Naive B cell (primary cell): Measurements from ENCODE around the gene VSIG8. TPM values are rescaled to one million over a fixed set of nuclear protein-coding genes. Genes with fewer than 3 reads are reported as not detected.

Source experiments
- ATAC-seq, 2 donors: fragments of 150-1000 bp; cut with Tn5 transposase; 2 replicates each; pipeline ENCODE4 v1.10.0; 2021; ENCODE audit warnings: low read depth in 2 of 2, mild to moderate bottlenecking in 2 of 2, moderate library complexity in 2 of 2
- DNase-seq: peaks from one replicate; pipeline ENCODE4 v3.0.0; 2022
- H3K27ac Mint-ChIP-seq, 6 donors: one replicate each; pipeline ENCODE4 v1.8.0; 2020 to 2022; ENCODE audit warnings: mild to moderate bottlenecking in 6 of 6, mixed read lengths in 6 of 6, moderate library complexity in 5 of 6, inconsistent platforms in 2 of 6
- H3K27me3 Mint-ChIP-seq, 3 donors: one replicate each; pipeline ENCODE4 v1.8.0; 2021 to 2022; ENCODE audit warnings: mixed read lengths in 3 of 3, mild to moderate bottlenecking in 1 of 3
- H3K36me3 Mint-ChIP-seq, 2 donors: one replicate each; pipeline ENCODE4 v1.8.0; 2020 to 2022; ENCODE audit warnings: mixed read lengths in 2 of 2, inconsistent platforms in 1 of 2, mild to moderate bottlenecking in 1 of 2
- H3K4me1 Mint-ChIP-seq, 3 donors: one replicate each; pipeline ENCODE4 v1.8.0; 2020 to 2022; ENCODE audit warnings: mixed read lengths in 3 of 3, inconsistent platforms in 1 of 3, mild to moderate bottlenecking in 1 of 3, moderate library complexity in 1 of 3
- H3K4me3 Mint-ChIP-seq, 8 donors: one replicate each; pipeline ENCODE4 v1.8.0; 2020 to 2022; ENCODE audit warnings: mild to moderate bottlenecking in 8 of 8, mixed read lengths in 8 of 8, moderate library complexity in 8 of 8, inconsistent platforms in 2 of 8
- H3K9me3 Mint-ChIP-seq, 7 donors: one replicate each; pipeline ENCODE4 v1.8.0; 2020 to 2022; ENCODE audit warnings: mixed read lengths in 7 of 7, mild to moderate bottlenecking in 5 of 7, inconsistent platforms in 2 of 7, moderate library complexity in 1 of 7
- polyA plus RNA-seq, 6 donors: library from polyadenylated mRNA; unstranded; fragments of 300-500 nt; fragmentation: Illumina TruSeq; gene quantifications; one replicate each; pipeline ENCODE4 v1.2.3, GENCODE V29; 2021; ENCODE audit warnings: low read depth in 6 of 6

The VSIG8 gene
- polyA plus RNA-seq, 6 donors from 2014 or later = not detected

DNA sequence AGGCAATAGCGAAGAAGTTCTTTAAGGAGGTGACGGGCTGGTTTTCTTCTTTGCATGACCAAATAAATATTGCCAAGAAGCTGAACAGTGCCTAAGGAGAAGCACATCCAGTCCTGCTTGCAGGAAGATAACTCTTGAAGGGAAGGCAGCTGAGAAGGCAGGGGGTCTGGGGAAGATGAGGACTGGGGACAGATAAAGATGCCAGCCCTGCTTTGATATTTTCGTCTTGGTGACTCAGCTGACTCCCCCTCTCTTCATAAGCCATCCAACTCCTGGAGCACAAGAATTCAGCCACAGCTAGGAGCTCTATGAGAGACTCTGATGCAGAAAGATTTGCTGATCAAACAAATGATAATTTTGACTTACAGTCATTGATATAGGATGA is 34.1 kb upstream of the VSIG8 start:
- H3K4me3 Mint-ChIP-seq = no peak overlapping the region

DNA sequence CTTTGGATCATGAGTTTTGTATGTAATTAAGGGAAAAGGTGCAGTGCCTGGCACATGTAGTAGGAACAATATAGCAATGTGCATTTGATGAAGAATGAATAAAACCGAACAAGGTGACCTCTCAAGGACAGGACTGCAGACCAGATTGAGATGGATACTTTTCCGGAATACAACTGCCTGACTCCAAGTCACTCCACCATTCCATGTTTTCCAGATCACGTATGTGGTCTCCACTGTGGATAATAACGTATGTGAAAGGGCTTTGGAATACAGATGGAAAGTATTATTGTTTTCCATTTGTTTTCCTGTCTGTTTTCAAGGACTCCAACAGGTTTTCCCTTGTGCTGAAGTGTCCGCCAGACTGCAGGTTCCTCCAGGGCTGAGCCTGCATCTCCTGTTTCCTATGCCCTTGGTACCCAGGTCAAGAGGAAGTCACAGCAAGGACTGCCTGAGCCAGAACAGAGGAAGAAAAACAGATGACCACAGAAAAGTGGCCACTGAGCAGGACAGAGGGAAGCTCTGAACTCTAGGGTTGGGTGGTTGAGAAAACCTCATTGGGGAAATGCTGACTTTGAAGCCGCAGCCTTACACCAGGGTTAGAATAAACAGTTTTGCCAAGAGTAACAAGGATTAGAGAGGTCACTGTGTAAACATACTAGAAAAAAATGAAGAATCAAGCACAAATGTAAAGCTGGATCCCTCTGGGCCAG is 33.5 kb upstream of the VSIG8 start:
- Mint-ChIP-seq H3K4me1 (peaks cover 17 to 29% (median 20%) of the 10 kb centered on the region in 3 donors), H3K27ac (peak overlapping the region in 2 of 6 donors; percentile 55 to 72), H3K27me3 (peaks cover 0 to 28% (median 21%) of the 10 kb centered on the region in 3 donors), H3K36me3 (peaks cover 0 to 7% of the 10 kb centered on the region in 2 donors), H3K9me3 (no peaks in the 10 kb centered on the region), H3K4me3 (no peak overlapping the region)
- no peak for ATAC-seq
- no peak for DNase-seq

More for the DNA sequence above, 34.1 kb upstream of the VSIG8 start:
- Mint-ChIP-seq H3K36me3 (peaks cover 0 to 7% of the 10 kb centered on the region in 2 donors), H3K4me1 (peaks cover 15 to 27% (median 23%) of the 10 kb centered on the region in 3 donors), H3K9me3 (no peaks in the 10 kb centered on the region), H3K27ac (peak overlapping the region in 2 of 6 donors; percentile 29 to 55), H3K27me3 (peaks cover 0 to 28% (median 21%) of the 10 kb centered on the region in 3 donors)
- ATAC-seq (no peak), DNase-seq (no peak)

DNA sequence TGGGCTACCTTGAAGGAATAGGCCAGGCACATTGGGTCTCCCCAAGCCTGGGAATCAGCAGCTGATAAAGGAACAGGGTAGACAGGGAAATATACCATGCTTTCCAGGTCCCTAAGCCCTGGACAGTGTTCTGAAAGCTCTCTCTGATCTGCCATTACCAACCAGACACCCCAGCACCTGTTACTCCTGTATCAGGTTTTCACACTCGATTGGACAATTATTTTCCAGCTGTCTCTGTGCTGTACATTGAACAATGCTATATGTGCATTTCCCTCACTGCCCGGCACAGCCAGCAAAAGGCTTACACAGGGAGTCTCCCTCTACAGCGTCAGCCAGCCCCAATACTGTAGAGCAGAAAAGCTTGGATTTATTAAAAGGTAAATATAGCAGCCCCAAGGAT is 32.8 kb upstream of the VSIG8 start:
- DNase-seq (no peak), ATAC-seq (no peak)
- Mint-ChIP-seq H3K27me3 (peaks cover 0 to 28% (median 20%) of the 10 kb centered on the region in 3 donors), H3K4me1 (peaks cover 14 to 28% (median 17%) of the 10 kb centered on the region in 3 donors), H3K36me3 (peaks cover 0 to 7% of the 10 kb centered on the region in 2 donors), H3K27ac (peak overlapping the region in 1 of 6 donors; percentile 66), H3K9me3 (no peaks in the 10 kb centered on the region), H3K4me3 (no peak overlapping the region)

DNA sequence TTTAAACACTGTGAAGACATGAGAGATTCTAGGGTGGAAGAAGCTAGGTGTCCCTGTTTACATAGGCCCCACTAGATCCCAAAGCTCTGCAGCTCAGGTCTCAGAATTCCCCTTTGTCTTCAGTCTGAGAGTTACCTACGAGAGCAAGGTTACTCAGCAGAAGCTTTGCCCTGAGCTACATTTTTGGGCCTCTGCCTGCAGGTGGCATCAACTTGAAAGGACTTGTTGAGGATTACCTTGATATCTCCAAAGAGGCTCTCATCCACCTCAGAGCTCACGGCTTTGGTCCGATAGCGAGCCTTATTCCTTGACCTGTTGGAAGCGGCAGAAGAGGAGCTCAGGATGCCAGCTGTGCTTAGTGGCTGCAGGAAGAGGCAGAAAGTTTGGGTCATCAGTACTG is 30.5 kb upstream of the VSIG8 start:
- Mint-ChIP-seq H3K27me3 (peaks cover 0 to 21% (median 14%) of the 10 kb centered on the region in 3 donors), H3K27ac (peak overlapping the region in 2 of 6 donors; percentile 5 to 18), H3K4me3 (no peak overlapping the region), H3K4me1 (peaks cover 15 to 26% (median 22%) of the 10 kb centered on the region in 3 donors), H3K9me3 (no peaks in the 10 kb centered on the region), H3K36me3 (peaks cover 0 to 7% of the 10 kb centered on the region in 2 donors)
- DNase-seq (no peak), ATAC-seq (no peak)

DNA sequence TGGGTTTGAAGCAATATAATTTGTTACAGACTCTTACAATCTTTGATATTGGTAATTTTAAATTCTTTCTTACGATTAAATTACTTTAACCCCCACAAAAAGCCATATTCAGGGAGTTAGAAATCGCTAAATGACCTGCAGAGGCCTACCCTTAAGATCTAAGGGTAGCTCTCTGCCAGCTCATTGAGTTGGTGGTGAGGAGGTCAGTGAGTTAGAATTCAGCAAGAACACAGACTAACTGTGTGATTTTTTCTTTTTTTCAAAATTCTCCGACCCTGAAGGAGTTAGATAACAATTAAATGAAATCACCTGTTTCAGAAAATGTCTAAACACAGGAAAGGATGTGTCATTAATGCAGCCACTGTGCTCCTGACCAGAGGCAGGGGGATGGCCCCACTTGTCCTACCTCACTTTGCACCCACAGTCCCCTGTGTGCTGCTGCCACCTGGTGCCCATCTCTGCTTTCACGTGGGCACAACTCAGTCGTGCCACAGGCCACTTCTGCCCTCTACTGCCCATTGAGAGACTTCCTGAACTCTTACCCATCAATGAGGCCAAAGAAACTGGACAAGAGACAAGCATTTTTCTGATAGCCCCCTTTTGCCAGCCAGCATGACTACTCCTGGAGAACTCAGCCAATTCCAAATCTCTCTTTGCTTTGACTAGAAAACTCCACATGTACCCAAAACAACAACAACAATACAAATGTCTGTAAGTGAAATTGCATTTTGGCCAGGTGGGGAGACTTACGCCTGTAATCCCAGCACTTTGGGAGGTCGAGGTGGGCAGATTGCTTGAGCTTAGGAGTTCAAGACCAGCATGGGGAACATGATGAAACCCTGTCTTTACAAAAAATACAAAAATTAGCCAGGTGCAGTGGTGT is 29.1 kb upstream of the VSIG8 start:
- peaks cover 0 to 7% of the 10 kb centered on the region in 2 donors for H3K36me3 Mint-ChIP-seq
- no peaks in the 10 kb centered on the region for H3K9me3 Mint-ChIP-seq
- DNase-seq (peak; percentile 47), ATAC-seq (peak; percentile 74)
- H3K27me3 Mint-ChIP-seq = peaks cover 0 to 20% (median 14%) of the 10 kb centered on the region in 3 donors
- H3K4me1 Mint-ChIP-seq = peaks cover 15 to 28% (median 22%) of the 10 kb centered on the region in 3 donors
- H3K27ac Mint-ChIP-seq = peak overlapping the region in 4 of 6 donors; percentile 13 to 68 (median 54)
- H3K4me3 Mint-ChIP-seq = peak overlapping the region in 2 of 8 donors; percentile 41 to 45

DNA sequence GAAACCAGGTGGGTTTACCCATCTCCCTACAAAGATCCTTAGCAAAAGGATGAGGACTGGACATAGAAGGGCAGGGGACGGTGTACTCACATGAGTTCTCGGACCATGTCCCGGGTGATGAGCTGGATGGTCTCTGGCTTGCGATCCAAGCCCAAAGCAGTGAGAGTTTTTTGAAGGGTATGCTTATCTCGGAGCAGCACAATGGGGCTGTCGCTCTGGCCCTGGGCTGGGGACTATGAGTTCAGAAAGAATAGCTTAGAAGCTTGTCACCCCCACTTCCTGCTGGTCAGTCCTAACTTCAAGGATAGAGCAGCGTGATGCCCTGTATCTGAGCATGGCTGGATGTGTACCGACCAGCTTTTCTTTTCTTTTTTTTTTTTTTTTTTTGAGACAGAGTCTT is 27.9 kb upstream of the VSIG8 start:
- peaks cover 15 to 28% (median 22%) of the 10 kb centered on the region in 3 donors for H3K4me1 Mint-ChIP-seq
- ATAC-seq (no peak), DNase-seq (no peak)
- H3K9me3 Mint-ChIP-seq = no peaks in the 10 kb centered on the region
- H3K27ac Mint-ChIP-seq = peak overlapping the region in 4 of 6 donors; percentile 12 to 67 (median 45)
- H3K36me3 Mint-ChIP-seq = no peaks in the 10 kb centered on the region
- peaks cover 0 to 9% (median 3%) of the 10 kb centered on the region in 3 donors for H3K27me3 Mint-ChIP-seq
- no peak overlapping the region for H3K4me3 Mint-ChIP-seq

DNA sequence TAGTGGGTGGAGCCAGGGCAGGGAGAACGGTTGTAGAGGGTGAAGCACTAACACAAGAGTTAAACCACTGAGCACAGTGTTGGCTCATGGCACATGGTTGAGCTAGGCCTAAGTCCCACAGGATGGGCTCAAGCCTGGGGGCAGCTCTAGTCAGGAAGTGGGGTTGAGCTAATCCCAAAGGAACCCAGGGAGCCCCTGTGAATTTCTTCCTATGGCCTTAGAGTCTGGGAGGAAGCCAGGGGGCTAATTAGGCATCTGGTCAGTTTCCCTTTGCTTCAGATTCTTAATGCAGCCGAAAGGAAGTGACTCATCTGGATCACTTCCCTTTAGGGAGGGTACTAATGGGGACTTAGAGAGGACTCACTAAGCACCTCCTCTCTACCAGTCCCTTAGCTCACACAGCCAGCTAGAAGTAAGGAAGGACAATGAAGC is 27.4 kb upstream of the VSIG8 start:
- Mint-ChIP-seq H3K27ac (peak overlapping the region; percentile 12 to 96 (median 60)), H3K4me1 (peaks cover 15 to 28% (median 22%) of the 10 kb centered on the region in 3 donors), H3K9me3 (no peaks in the 10 kb centered on the region), H3K36me3 (no peaks in the 10 kb centered on the region), H3K27me3 (peaks cover 0 to 3% (median 0%) of the 10 kb centered on the region in 3 donors), H3K4me3 (peak overlapping the region in 2 of 8 donors; percentile 1 to 57)
- ATAC-seq = peak; percentile 73 to 74
- peak; percentile 35 for DNase-seq

DNA sequence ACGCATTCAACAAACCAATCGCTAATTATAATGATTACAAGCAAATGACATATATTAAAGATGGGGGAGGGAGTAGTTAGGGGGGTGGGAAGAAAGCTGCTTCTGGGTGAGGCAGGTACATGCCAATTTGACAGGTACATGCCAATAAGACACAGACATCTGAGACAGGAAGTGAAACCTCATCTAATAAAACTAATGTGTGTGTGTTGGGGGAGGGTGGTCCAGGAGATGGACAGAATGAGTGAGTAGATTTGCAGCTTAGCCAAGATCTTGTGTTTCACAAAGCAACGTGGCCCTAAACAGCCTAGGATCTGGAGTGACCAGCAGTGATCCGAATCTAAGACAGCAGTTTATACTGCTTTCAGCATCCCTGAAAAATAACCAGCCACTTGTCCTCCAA is 26.7 kb upstream of the VSIG8 start:
- DNase-seq = peak; percentile 47
- no peaks in the 10 kb centered on the region for H3K27me3 Mint-ChIP-seq
- H3K4me3 Mint-ChIP-seq = peak overlapping the region in 6 of 8 donors; percentile 1 to 44 (median 14)
- H3K27ac Mint-ChIP-seq = peak overlapping the region; percentile 10 to 84 (median 48)
- peaks cover 0 to 4% of the 10 kb centered on the region in 2 donors for H3K36me3 Mint-ChIP-seq
- H3K9me3 Mint-ChIP-seq = no peaks in the 10 kb centered on the region
- peak; percentile 70 to 75 for ATAC-seq
- peaks cover 15 to 28% (median 22%) of the 10 kb centered on the region in 3 donors for H3K4me1 Mint-ChIP-seq

DNA sequence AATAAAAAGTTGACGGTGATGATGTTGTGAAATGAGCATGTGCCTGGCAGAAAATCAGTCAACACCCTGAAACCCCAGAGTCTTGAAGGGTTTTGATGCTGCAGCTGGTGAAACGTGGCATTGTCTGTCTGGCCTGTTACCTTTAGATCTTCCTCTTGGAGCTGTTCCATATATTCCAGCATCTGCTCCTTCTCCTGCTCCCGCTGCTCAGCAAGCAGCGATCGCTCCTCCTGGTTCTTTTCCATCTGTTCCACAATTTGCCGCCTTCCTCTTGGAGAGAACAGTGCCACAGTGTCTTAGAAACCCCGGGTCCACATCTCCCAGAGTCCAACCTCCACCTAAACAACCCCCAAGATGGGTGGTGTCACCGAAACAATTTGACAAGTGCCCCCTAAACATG is 21.8 kb upstream of the VSIG8 start:
- H3K9me3 Mint-ChIP-seq = no peaks in the 10 kb centered on the region
- peaks cover 0 to 4% of the 10 kb centered on the region in 2 donors for H3K36me3 Mint-ChIP-seq
- H3K27ac Mint-ChIP-seq = no peak overlapping the region

DNA sequence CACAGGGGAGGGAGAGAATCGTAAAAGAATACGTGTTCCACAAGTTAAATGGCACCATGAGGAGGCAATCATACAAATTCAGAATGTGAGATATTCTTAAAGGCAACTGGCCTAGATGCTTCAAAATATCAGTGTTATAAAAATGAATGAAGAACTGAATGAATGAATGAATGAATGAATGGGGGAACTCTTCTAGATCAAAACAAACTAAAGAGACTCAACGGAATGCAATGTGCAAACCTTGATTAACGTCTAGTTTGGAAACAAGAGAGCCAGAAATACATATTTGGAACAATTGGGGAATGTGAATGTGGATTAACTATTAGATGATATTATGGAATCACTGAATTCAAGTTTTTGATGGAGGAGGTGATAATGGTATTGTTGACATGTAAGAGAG is 20.7 kb upstream of the VSIG8 start:
- Mint-ChIP-seq H3K9me3 (no peaks in the 10 kb centered on the region), H3K4me3 (no peak overlapping the region), H3K27me3 (peaks cover 0 to 6% (median 4%) of the 10 kb centered on the region in 3 donors), H3K27ac (no peak overlapping the region), H3K4me1 (peaks cover 0 to 2% (median 2%) of the 10 kb centered on the region in 3 donors), H3K36me3 (peaks cover 4 to 7% of the 10 kb centered on the region in 2 donors)
- no peak for ATAC-seq
- no peak for DNase-seq

More for the DNA sequence above, 21.8 kb upstream of the VSIG8 start:
- DNase-seq (no peak), ATAC-seq (no peak)
- peaks cover 4 to 7% (median 4%) of the 10 kb centered on the region in 3 donors for H3K4me1 Mint-ChIP-seq
- no peaks in the 10 kb centered on the region for H3K27me3 Mint-ChIP-seq
- H3K4me3 Mint-ChIP-seq = no peak overlapping the region

DNA sequence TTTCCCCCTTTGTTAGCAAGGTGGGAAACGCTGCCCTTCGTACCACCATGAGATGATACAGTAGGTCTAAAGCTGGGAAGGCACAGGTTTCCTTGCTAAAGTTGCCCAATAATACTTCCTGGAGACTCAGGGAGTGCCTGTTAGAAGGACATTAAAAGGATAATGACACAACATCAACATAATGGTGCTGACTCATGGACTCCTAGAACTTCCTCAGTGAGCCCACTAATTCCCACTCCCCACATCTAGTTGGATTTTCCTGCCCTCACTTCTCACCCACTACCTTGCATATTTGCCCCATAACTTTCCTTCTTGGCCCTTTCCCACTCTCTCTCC is 20.0 kb upstream of the VSIG8 start:
- no peak overlapping the region for H3K4me3 Mint-ChIP-seq
- no peak for DNase-seq
- H3K36me3 Mint-ChIP-seq = peaks cover 4 to 7% of the 10 kb centered on the region in 2 donors
- H3K4me1 Mint-ChIP-seq = peaks cover 0 to 2% (median 2%) of the 10 kb centered on the region in 3 donors
- H3K27ac Mint-ChIP-seq = no peak overlapping the region
- H3K9me3 Mint-ChIP-seq = no peaks in the 10 kb centered on the region
- ATAC-seq = no peak
- peaks cover 0 to 6% (median 4%) of the 10 kb centered on the region in 3 donors for H3K27me3 Mint-ChIP-seq

DNA sequence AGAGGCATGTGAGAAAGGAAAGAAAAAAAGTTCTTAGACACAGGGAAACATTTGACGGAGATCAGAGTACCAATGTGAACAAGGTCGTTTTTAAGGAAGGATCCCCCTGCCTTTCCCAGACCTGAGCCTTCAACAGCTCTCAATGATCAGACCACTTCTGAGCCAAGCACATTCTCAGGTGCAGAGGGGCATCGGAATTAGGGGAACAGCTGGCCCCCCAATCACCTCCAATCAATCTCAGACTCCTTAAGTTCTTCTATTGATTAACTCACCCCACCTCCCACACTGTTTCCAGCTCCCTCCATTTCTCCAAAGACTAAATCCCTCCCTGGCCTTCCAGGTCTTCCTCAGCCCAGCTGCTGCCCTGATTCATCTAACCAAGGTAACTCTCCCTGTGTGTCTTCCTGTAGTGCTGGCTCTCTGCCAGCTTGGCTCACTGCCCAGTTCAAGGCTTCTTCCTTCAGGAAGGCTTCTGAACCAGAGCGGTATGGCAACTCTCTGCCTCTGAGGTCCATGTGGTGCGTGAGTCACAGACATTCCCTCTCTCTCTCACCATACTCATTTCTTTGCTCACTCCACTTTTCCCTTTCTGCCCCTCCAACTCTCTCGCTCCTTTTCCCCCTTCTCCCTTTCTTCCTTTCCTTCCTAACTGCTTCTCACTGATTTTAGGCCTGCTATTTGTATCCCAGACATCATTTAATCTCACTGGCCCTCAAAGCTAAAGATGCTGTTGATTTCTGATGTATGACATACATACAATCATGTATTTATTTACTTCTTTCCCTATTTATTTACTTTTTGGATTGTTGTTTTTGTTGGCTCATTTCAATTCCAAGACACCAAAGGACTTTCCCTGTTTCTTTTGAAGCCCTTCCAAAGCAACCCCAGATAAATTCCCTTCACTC is 19.4 kb upstream of the VSIG8 start:
- ATAC-seq = no peak
- Mint-ChIP-seq H3K27me3 (peaks cover 0 to 6% (median 4%) of the 10 kb centered on the region in 3 donors), H3K9me3 (no peaks in the 10 kb centered on the region), H3K4me1 (peaks cover 0 to 2% (median under 1%) of the 10 kb centered on the region in 3 donors), H3K4me3 (no peak overlapping the region), H3K27ac (no peak overlapping the region), H3K36me3 (peaks cover 4 to 7% of the 10 kb centered on the region in 2 donors)
- DNase-seq = no peak
